NCI-H510A treated with DMSO at 0.1 percent for 48 hours (cell line): ENCODE data around the gene NHERF1.
A peak's percentile ranks its signal among the peaks of the same experiment; 100 is the strongest.

ENCODE experiments used
- DNase-seq: peaks from one replicate; lab custom pipeline; 2025; lab: John Stamatoyannopoulos, UW

NHERF1 gene

GRCh38 chr17:74768069-74768762 is 19.8 kb downstream of the NHERF1 start:
- DNase-seq, result no peak

- DNase-seq, result no peak
Observed at GRCh38 chr17:74768763-74769114, 20.3 kb downstream of the NHERF1 start.

- no peak for DNase-seq
Observed at GRCh38 chr17:74769266-74769855, 20.9 kb downstream of the NHERF1 start.

- DNase-seq, result no peak
Observed at GRCh38 chr17:74769856-74770497, 21.5 kb downstream of the NHERF1 start.

GRCh38 chr17:74770498-74771318 is 22.3 kb downstream of the NHERF1 start:
- DNase-seq, result peak; percentile 71

DNA sequence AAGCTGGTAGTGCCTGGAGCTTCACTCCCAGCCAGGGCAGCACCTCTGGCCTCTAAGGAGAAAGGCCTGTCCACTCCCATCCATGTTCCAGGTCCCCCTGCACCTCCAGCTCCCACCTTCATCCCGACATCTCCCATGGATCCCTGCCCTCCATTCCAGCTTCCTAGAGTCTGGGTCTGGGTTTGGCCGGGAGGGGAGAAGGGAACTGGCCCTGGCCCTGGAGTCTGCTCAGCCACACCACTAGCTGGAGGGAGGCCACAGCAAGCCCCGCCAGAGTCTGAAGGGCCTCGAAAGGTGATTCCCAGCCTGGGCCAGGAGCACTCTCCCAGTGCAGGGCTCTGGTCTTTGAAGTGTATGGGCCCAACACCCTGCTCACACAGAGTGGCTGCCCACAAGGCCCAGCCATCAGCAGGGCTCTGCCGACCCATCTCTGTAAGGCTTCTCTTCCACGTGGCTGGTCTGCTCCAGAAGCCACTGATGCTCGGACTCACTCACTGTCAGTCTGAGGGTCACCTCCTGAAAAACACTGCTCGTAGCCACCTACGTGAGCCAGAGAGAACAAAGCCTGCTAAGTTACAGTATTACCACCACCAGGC is 23.0 kb downstream of the NHERF1 start:
- DNase-seq, result no peak

GRCh38 chr17:74772053-74772452 is 23.6 kb downstream of the NHERF1 start:
- DNase-seq, result no peak

DNA sequence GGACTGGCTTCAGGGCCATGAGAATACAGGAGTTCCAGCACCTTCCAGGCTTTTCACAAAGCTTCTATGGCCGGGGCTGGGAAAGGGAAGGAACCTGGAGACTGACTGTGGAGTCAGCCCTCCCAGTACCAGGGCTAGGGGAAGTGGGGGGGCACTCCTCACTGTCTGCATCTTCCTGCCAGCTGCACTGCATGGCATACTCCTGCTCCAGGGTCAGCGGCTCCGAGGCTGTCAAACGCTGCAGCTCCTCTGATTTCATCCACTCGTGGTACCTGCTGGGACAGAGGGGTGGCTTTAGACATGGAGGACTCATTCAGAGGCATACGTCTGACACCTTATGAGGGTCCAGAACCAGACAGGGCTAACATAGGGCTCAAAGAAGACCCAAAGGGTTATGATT is 25.0 kb downstream of the NHERF1 start:
- no peak for DNase-seq

- DNase-seq, result no peak
Observed at GRCh38 chr17:74773871-74774286, 25.5 kb downstream of the NHERF1 start.

- DNase-seq, result no peak
Observed at GRCh38 chr17:74775409-74776043, 27.1 kb downstream of the NHERF1 start.

DNA sequence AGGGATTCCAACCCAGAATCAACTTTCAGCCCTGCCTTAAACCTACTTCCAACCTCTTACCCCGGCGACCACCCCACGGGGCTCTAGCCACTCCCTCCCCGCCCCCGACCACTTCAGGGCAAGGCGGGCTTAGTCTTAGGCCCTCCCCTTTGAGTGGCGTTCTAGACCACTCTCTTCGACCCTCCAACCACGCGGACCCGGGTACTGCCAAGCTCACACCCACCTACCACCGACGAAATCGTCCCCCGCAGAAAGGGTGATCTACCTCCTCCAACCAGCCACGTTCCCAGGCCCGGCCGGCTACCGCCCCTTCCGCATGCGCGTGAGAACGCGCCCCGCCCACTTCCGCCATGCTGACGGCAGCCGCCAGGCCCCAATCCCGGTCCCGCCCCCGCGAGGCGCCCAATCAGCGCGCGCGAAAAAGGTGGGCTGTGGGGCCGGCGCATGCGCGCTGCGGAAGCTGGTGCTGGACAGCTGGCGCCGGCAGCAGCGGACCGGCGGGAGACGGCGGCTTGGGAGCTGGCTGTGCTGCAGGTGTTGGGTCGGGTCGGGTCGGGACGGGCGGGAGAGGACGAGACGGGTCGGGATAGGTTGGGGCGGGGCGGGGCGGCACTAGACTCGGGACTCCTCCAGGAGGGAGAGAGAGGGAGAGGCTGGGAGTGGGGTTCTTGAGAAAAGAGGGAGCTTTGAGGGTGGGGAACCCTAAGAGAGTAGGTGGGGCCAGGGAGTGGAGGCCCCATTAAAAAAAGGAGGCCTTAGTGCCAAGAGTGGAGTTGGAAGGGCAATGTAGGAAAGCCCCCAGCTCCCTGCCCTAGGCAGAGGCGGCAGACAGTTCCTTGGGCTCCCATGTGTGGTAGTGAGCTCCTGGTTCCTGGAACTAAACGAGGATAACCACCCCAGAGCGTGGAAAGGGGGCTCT is 27.9 kb downstream of the NHERF1 start, which contains the start of gene NAT9:
Gene NAT9, minus strand, starts transcription at position 302 of the 919 bp plus-strand sequence. CDS start 647 bp downstream, outside the sequence.
- peak; percentile 95 for DNase-seq

DNA sequence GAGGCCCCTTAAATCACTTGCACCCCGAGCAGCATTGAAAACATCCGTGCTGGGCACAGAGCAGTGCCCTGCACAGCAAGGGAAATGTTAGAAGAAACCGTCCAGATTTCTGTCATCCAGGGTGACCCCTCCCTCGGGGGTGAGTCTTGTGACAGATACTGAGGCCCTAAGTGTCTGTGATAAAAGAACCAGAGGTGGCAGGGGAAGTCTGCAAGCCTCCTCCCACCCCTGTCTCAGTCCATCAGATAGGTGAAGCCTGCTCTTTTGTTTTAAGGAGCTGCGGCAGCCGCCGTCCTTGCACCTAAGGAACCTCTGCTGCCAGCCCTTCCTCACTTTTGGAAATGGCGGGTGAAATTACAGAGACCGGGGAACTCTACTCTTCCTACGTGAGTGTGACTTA is 28.6 kb downstream of the NHERF1 start:
- DNase-seq, result no peak

DNA sequence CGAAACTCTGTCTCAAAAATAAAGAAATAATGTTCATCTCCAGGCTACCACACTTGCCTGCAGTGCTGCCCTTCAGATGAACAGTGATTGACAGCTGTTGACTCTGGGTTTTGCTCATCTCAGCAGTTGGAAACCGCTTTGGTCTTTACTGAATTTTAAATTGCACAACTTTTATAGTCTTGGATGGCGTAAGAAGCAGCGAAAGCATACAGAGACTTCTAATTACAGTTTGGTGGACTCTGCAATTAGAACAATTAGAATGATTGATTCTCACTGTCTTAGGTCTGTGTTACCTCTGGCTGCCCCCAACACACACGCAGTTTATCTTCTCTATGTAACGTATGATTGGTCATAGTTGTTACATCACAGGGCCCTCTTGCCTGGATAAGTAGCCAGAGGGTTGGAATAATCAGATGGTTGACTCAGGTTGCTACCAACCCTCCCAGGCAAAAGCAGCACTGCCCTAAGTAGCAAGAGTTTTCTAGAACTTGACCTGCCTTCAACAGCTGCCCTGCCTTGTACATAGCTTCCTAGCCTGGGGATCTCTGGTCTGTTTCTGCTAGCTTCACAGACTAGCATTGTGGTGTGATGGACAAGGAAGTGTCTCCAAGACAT is 29.6 kb downstream of the NHERF1 start:
- DNase-seq, result no peak

DNA sequence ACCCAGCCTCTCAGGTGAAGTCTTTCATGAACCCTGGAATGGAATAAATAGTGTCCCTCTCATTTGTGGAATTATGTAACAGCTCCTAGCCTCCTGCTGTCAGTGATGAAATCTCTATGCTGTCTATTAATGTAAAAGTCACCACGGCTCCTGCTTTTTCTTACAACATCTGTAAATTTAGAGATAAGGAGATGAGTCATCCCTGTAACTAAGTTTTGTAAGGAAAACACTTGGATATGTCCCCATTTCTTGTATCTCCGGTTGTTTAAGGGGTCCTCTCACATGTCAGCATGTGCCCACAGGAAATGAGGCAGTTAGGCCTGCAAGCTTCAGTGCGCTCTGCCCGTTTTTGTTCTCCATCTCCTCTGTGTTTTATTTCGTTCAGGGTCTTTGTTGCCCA is 30.5 kb downstream of the NHERF1 start:
- no peak for DNase-seq

DNA sequence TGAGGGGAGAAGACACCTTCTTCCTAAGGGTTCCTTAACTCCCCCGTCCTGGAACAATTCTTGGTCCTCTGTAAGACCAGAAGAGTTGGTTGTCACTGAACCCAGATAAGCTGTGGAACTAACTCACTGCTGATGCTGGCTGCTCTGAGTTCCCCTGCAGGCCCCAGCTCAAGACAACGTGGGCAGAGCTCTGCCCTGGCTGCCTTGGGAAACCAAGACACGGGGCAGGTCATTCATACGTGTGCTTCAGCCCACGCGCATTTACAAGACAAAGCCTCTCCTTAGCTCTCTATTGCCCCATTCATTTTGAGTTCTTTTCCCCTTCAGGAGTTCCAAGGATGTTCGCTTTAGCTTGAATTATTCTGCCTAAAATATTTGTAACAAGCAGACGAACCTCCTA is 31.1 kb downstream of the NHERF1 start:
- DNase-seq, result no peak

DNA sequence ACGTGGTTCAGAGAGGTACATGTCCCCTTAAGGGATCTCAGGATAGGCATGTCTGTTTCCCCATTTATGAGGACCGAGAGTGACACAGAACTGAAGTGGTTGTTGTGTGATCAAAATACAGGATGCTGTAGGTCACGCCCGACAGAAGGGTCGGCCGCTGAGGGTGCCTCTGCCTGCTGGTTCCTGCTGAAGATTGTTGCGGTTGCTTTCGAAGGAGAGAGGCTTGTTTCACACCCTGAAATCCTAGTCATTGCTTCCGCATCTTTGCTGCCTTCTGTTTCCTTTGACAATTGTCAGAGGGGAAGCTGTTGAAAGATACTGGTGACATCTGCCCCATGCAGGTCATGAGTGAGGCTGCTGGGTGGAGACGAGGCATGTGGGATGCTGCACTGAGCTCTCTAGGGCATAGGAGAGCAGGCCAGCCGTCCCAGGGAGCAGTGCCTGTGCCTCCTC is 31.5 kb downstream of the NHERF1 start:
- DNase-seq, result no peak

GRCh38 chr17:74780443-74781238 is 32.2 kb downstream of the NHERF1 start:
- DNase-seq, result peak; percentile 5

GRCh38 chr17:74782571-74782970 is 34.1 kb downstream of the NHERF1 start:
- no peak for DNase-seq
